ENCODE data around the gene CXorf38.

The CXorf38 gene

GRCh38 chrX:40661489-40661888, 14.1 kb upstream of the CXorf38 start:
- Histone ChIP-seq H3K36me3 (peaks cover 0 to 62% (median 23%) of the 10 kb centered on the region in 3 donors), H3K4me3 (no peak overlapping the region), H3K9me3 (no peaks in the 10 kb centered on the region), H3K27me3 (no peaks in the 10 kb centered on the region), H3K27ac (no peak overlapping the region), H3K4me1 (no peaks in the 10 kb centered on the region)
- intact Hi-C loops (cut with DNase I; ENCODE audit: low total_unique reads), result no loop called here
- no peak for TF ChIP-seq CTCF (IDR thresholded peaks at IDR 0.05)
- DNase-seq, result no peak

GRCh38 chrX:40660381-40660780, 13.0 kb upstream of the CXorf38 start:
- Histone ChIP-seq H3K4me3 (no peak overlapping the region), H3K9me3 (no peaks in the 10 kb centered on the region), H3K27me3 (no peaks in the 10 kb centered on the region), H3K4me1 (no peaks in the 10 kb centered on the region), H3K36me3 (peaks cover 0 to 50% (median 23%) of the 10 kb centered on the region in 3 donors), H3K27ac (no peak overlapping the region)
- intact Hi-C loops (cut with DNase I; ENCODE audit: low total_unique reads), result no loop called here
- no peak for DNase-seq
- no peak for TF ChIP-seq CTCF (IDR thresholded peaks at IDR 0.05)

GRCh38 chrX:40653535-40653934, 6.2 kb upstream of the CXorf38 start:
- no peak overlapping the region for H3K4me3 ChIP-seq
- intact Hi-C loops (cut with DNase I; ENCODE audit: low total_unique reads), result loop anchor here (2.0 kb wide), 1 partner anchor 139 kb away; no protein-coding TSS in a partner anchor
- no peak for DNase-seq
- peaks cover 0 to 19% (median 13%) of the 10 kb centered on the region in 3 donors for H3K36me3 ChIP-seq
- no peaks in the 10 kb centered on the region for H3K9me3 ChIP-seq
- no peak for TF ChIP-seq CTCF (IDR thresholded peaks at IDR 0.05)
- H3K27me3 ChIP-seq, result no peaks in the 10 kb centered on the region
- peaks cover 0 to 7% (median 0%) of the 10 kb centered on the region in 4 donors for H3K4me1 ChIP-seq
- H3K27ac ChIP-seq, result peak overlapping the region; percentile 6 to 43

- no peak overlapping the region for H3K4me3 ChIP-seq
- H3K4me1 ChIP-seq, result peaks cover 0 to 12% (median 3%) of the 10 kb centered on the region in 4 donors
- intact Hi-C loops (cut with DNase I; ENCODE audit: low total_unique reads), result loop anchor here (2.0 kb wide), 1 partner anchor 140 kb away; no protein-coding TSS in a partner anchor
- no peak for TF ChIP-seq CTCF (IDR thresholded peaks at IDR 0.05)
- H3K36me3 ChIP-seq, result peaks cover 0 to 10% (median 6%) of the 10 kb centered on the region in 3 donors
- H3K27me3 ChIP-seq, result no peaks in the 10 kb centered on the region
- no peak for DNase-seq
- no peaks in the 10 kb centered on the region for H3K9me3 ChIP-seq
- H3K27ac ChIP-seq, result peak overlapping the region in 1 of 2 donors; percentile 43
These were observed 5.3 kb upstream of the CXorf38 start for GRCh38 chrX:40652664-40653063.

- Histone ChIP-seq H3K9me3 (no peaks in the 10 kb centered on the region), H3K4me1 (peaks cover 0 to 12% (median 5%) of the 10 kb centered on the region in 4 donors), H3K27ac (no peak overlapping the region), H3K36me3 (peaks cover 0 to 4% (median 0%) of the 10 kb centered on the region in 3 donors), H3K27me3 (no peaks in the 10 kb centered on the region), H3K4me3 (no peak overlapping the region)
- intact Hi-C loops (cut with DNase I; ENCODE audit: low total_unique reads), result loop anchor here (2.0 kb wide), 1 partner anchor 141 kb away; no protein-coding TSS in a partner anchor
- peak; percentile 52 to 73 for TF ChIP-seq CTCF (IDR thresholded peaks at IDR 0.05)
- peak in 1 of 2 donors; percentile 63 for DNase-seq
These were observed 4.4 kb upstream of the CXorf38 start for GRCh38 chrX:40651620-40652223.
